SK-N-SH (cell line): ENCODE results near the gene SCAPER. TPM values are rescaled to one million over a fixed set of nuclear protein-coding genes. Genes with fewer than 3 reads are reported as not detected.

Source experiments
- CTCF ChIA-PET: fragments of 300-600, 350-600 bp; formaldehyde crosslinking; extraction: SDS; loops from one replicate; lab custom pipeline; 2021; lab: Yijun Ruan, JAX
- POLR2A ChIA-PET: fragments of 350-600 bp; sonication (Branson Sonifier 250); formaldehyde crosslinking; extraction: SDS; loops from one replicate; lab custom pipeline; 2020; ENCODE audit warnings: antibody characterized with exemption, inconsistent platforms; lab: Yijun Ruan, JAX
- DNase-seq: peaks from one replicate; pipeline ENCODE4 v3.0.0; 2012
- H2AFZ ChIP-seq: fragments of 200-600 bp; sonication (generic); 2 replicates; pipeline ENCODE4 v1.8.1; 2016; ENCODE audit warnings: antibody characterized with exemption, mild to moderate bottlenecking, low read depth
- H3F3A ChIP-seq: fragments of 200-600 bp; sonication (generic); replicated peaks from 2 replicates; pipeline ENCODE3; 2016; ENCODE audit warnings: antibody characterized with exemption, mild to moderate bottlenecking; ENCODE audit not compliant: insufficient read depth
- H3K27ac ChIP-seq, 2 experiments: fragments of 200-500 bp in 1 of 2; fragments of 200-600 bp in 1 of 2; sonication (Bioruptor generic) in 1 of 2; sonication (generic), shearing (Covaris generic) in 1 of 2; 2 replicates each; pipeline versions ENCODE4 v1.5.1 to v1.6.1; 2014 to 2016; ENCODE audit warnings: low read depth in 2 of 2, inconsistent platforms in 1 of 2, low read length in 1 of 2, mild to moderate bottlenecking in 1 of 2, mixed read lengths in 1 of 2
- H3K27me3 ChIP-seq: fragments of 200-600 bp; sonication (generic), shearing (Covaris generic); 2 replicates; pipeline ENCODE4 v1.6.1; 2016; ENCODE audit warnings: mixed run types; ENCODE audit not compliant: insufficient read depth
- H3K36me3 ChIP-seq, 2 experiments: fragments of 200-500 bp in 1 of 2; fragments of 200-600 bp in 1 of 2; sonication (Bioruptor generic) in 1 of 2; sonication (generic) in 1 of 2; replicated peaks in 1 of 2; 2 replicates each; pipeline versions ENCODE3 to v1.5.1; 2014 to 2016; ENCODE audit warnings: low read length in 1 of 2, mild to moderate bottlenecking in 1 of 2; ENCODE audit not compliant: insufficient read depth in 2 of 2, control insufficient read depth in 1 of 2
- H3K4me1 ChIP-seq, 2 experiments: fragments of 200-500 bp in 1 of 2; fragments of 200-600 bp in 1 of 2; sonication (Bioruptor generic) in 1 of 2; sonication (generic), shearing (Covaris generic) in 1 of 2; 2 replicates each; pipeline versions ENCODE4 v1.5.1 to v1.6.1; 2014 to 2016; ENCODE audit warnings: low read depth in 1 of 2, low read length in 1 of 2, mixed run types in 1 of 2; ENCODE audit not compliant: insufficient read depth in 2 of 2, control insufficient read depth in 1 of 2
- H3K4me2 ChIP-seq: fragments of 200-600 bp; sonication (generic), shearing (Covaris generic); 2 replicates; pipeline ENCODE4 v1.6.1; 2017; ENCODE audit warnings: mixed run types
- H3K4me3 ChIP-seq, 2 experiments: fragments of 200-500 bp in 1 of 2; fragments of 200-600 bp in 1 of 2; sonication (Bioruptor generic) in 1 of 2; sonication (generic), shearing (Covaris generic) in 1 of 2; 2 replicates each; pipeline versions ENCODE4 v1.5.1 to v1.8.1; 2014 to 2016; ENCODE audit warnings: low read depth in 2 of 2, inconsistent platforms in 1 of 2, low read length in 1 of 2, mild to moderate bottlenecking in 1 of 2, mixed read lengths in 1 of 2, moderate library complexity in 1 of 2
- H3K79me2 ChIP-seq: fragments of 200-600 bp; sonication (generic); 2 replicates; pipeline ENCODE4 v1.8.1; 2017; ENCODE audit warnings: mild to moderate bottlenecking; ENCODE audit not compliant: insufficient read depth
- H3K9ac ChIP-seq: fragments of 200-600 bp; sonication (generic); 2 replicates; pipeline ENCODE4 v1.6.1; 2017; ENCODE audit warnings: mixed run types
- H3K9me2 ChIP-seq: fragments of 200-600 bp; sonication (generic); 2 replicates; pipeline ENCODE4 v1.6.1; 2017; ENCODE audit warnings: mixed run types
- H3K9me3 ChIP-seq: fragments of 200-600 bp; sonication (generic); 2 replicates; pipeline ENCODE4 v1.6.1; 2017; ENCODE audit warnings: mixed run types, mild to moderate bottlenecking, moderate library complexity
- H4K20me1 ChIP-seq: fragments of 200-600 bp; sonication (generic); 2 replicates; pipeline ENCODE4 v1.6.1; 2017; ENCODE audit warnings: mild to moderate bottlenecking, mixed run types; ENCODE audit not compliant: insufficient read depth
- CTCF ChIP-seq: fragments of 200-600 bp; sonication (generic); IDR thresholded peaks from 2 replicates; pipeline ENCODE4 v1.6.1; 2017; ENCODE audit warnings: antibody characterized with exemption, mild to moderate bottlenecking, moderate library complexity
- ELF1 ChIP-seq: IDR thresholded peaks from 2 replicates; pipeline ENCODE4 v1.4.0; 2012
- EP300 ChIP-seq, 2 experiments: IDR thresholded peaks; 2 replicates each; pipeline versions ENCODE4 v1.4.0 to v1.6.1; 2012; ENCODE audit warnings: borderline replicate concordance in 1 of 2, low read depth in 1 of 2, low read length in 1 of 2
- EZH2phosphoT487 ChIP-seq: fragments of 200-600 bp; sonication (generic); IDR thresholded peaks from 2 replicates; pipeline ENCODE4 v1.6.1; 2017; ENCODE audit warnings: low read depth, mixed run types, mild to moderate bottlenecking, antibody characterized with exemption, moderate library complexity, borderline replicate concordance
- FOSL2 ChIP-seq: IDR thresholded peaks from 2 replicates; pipeline ENCODE4 v1.4.0; 2012; ENCODE audit warnings: low read depth, mild to moderate bottlenecking, moderate library complexity, borderline replicate concordance
- FOXM1 ChIP-seq: IDR thresholded peaks from 2 replicates; pipeline ENCODE4 v1.4.0; 2012; ENCODE audit warnings: low read depth, mild to moderate bottlenecking
- GABPA ChIP-seq: IDR thresholded peaks from 2 replicates; pipeline ENCODE4 v1.4.0; 2012; ENCODE audit warnings: low read depth, mild to moderate bottlenecking
- GATA2 ChIP-seq: sonication (generic); formaldehyde crosslinking; IDR thresholded peaks from 2 replicates; pipeline ENCODE4 v1.5.0; 2020; ENCODE audit warnings: mild to moderate bottlenecking, missing genetic modification reagents
- IRF3 ChIP-seq: fragments of 150-350 bp; IDR thresholded peaks from 2 replicates; pipeline ENCODE4 v1.6.1; 2016; ENCODE audit warnings: mild to moderate bottlenecking, low read depth, low read length
- JUND ChIP-seq: IDR thresholded peaks from 2 replicates; pipeline ENCODE4 v1.4.0; 2012
- MAX ChIP-seq: IDR thresholded peaks from 2 replicates; pipeline ENCODE4 v1.4.0; 2012; ENCODE audit warnings: low read depth
- MEF2A ChIP-seq: IDR thresholded peaks from 2 replicates; pipeline ENCODE4 v1.4.0; 2012; ENCODE audit warnings: low read depth, borderline replicate concordance
- MXI1 ChIP-seq: IDR thresholded peaks from 2 replicates; pipeline ENCODE4 v1.6.1; 2012; ENCODE audit warnings: mild to moderate bottlenecking, low read depth, low read length, improper control_type of control experiment
- NFIC ChIP-seq: IDR thresholded peaks from 2 replicates; pipeline ENCODE4 v1.4.0; 2012; ENCODE audit warnings: borderline replicate concordance
- PBX3 ChIP-seq: IDR thresholded peaks from 2 replicates; pipeline ENCODE4; 2012
- RAD21 ChIP-seq: IDR thresholded peaks from 2 replicates; pipeline ENCODE4 v1.6.1; 2012; ENCODE audit warnings: mild to moderate bottlenecking, low read length
- RFX5 ChIP-seq: IDR thresholded peaks from 2 replicates; pipeline ENCODE4 v1.6.1; 2012; ENCODE audit warnings: mild to moderate bottlenecking, improper control_type of control experiment, low read length
- RXRA ChIP-seq: IDR thresholded peaks from 2 replicates; pipeline ENCODE4 v1.4.0; 2012; ENCODE audit warnings: low read depth, mild to moderate bottlenecking, borderline replicate concordance
- SIN3A ChIP-seq: IDR thresholded peaks from 2 replicates; pipeline ENCODE4 v1.6.1; 2012; ENCODE audit warnings: low read depth, mild to moderate bottlenecking, low read length, moderate library complexity, borderline replicate concordance
- SMC3 ChIP-seq: IDR thresholded peaks from 2 replicates; pipeline ENCODE4 v1.6.1; 2012; ENCODE audit warnings: low read depth, low read length, improper control_type of control experiment
- TCF12 ChIP-seq: IDR thresholded peaks from 2 replicates; pipeline ENCODE4 v1.4.0; 2012
- TEAD4 ChIP-seq: IDR thresholded peaks from 2 replicates; pipeline ENCODE4 v1.4.0; 2012; ENCODE audit warnings: mild to moderate bottlenecking, borderline replicate concordance; ENCODE audit not compliant: insufficient read depth
- WGBS: methylation state at CpG from one replicate; pipeline ENCODE4 v1.1.6; 2017; ENCODE audit warnings: low lambda C conversion rate; 5-methylcytosine and 5-hydroxymethylcytosine counted together
- polyA plus RNA-seq, 3 experiments: library from polyadenylated mRNA; depleted of rRNA; stranded (reverse); fragments of >200 nt; gene quantifications; 2 replicates each; pipeline ENCODE4 v1.2.3, GENCODE V29; 2012

The SCAPER gene
- polyA plus RNA-seq, 1 of the 3 experiments (the other 2 are of a cell fraction): 1.8 TPM

- Histone ChIP-seq H3F3A (no peaks in the 10 kb centered on the region), H2AFZ (no peak overlapping the region), H3K9me3 (no peaks in the 10 kb centered on the region), H3K36me3 (peaks cover 0 to 2% of the 10 kb centered on the region in 2 experiments), H3K27me3 (no peaks in the 10 kb centered on the region), H4K20me1 (no peaks in the 10 kb centered on the region), H3K9ac (no peak overlapping the region), H3K27ac (no peak overlapping the region), H3K4me2 (no peak overlapping the region), H3K4me3 (no peak overlapping the region), H3K4me1 (no peaks in the 10 kb centered on the region; a peak in 2 of 4 replicates), H3K79me2 (no peaks in the 10 kb centered on the region), H3K9me2 (0 out of 2 replicates have a peak, but pooled peaks cover 2% of the 10 kb centered on the region)
- CTCF ChIA-PET: interaction anchor here (1.5 kb wide), 1 partner anchor 724 kb away, joined by 5 read pairs; no protein-coding TSS in a partner anchor
- no peak for TF ChIP-seq MXI1
- no peak for TF ChIP-seq MEF2A
- TF ChIP-seq SMC3: no peak
- no peak for TF ChIP-seq RXRA
- TF ChIP-seq TCF12: no peak
- TF ChIP-seq FOSL2: no peak
- TF ChIP-seq EZH2phosphoT487: no peak
- TF ChIP-seq NFIC: no peak
- no peak for TF ChIP-seq GATA2
- TF ChIP-seq FOXM1: no peak
- TF ChIP-seq MAX: no peak
- TF ChIP-seq IRF3: no peak
- no peak for TF ChIP-seq GABPA
- no peak for TF ChIP-seq RFX5
- TF ChIP-seq JUND: no peak
- no peak for TF ChIP-seq EP300 (IDR thresholded peaks at IDR 0.05; ENCODE audit: borderline replicate concordance in 1 of 2, low read depth in 1 of 2, low read length in 1 of 2)
- WGBS: 91% methylated on average over 2 of the region's 2 CpGs
- POLR2A ChIA-PET: no interaction called here
- DNase-seq: no peak
Observed at GRCh38 chr15:76863693-76864092, 41.4 kb downstream of the SCAPER start.

- POLR2A ChIA-PET: no interaction called here
- TF ChIP-seq MEF2A: no peak
- no peak for TF ChIP-seq SIN3A
- TF ChIP-seq PBX3: no peak
- TF ChIP-seq SMC3: no peak
- no peak for TF ChIP-seq ELF1
- TF ChIP-seq RFX5: no peak
- no peak for TF ChIP-seq TCF12
- TF ChIP-seq EZH2phosphoT487: no peak
- no peak for TF ChIP-seq CTCF
- TF ChIP-seq RAD21: no peak
- no peak for TF ChIP-seq TEAD4
- no peak for TF ChIP-seq IRF3
- TF ChIP-seq MXI1: no peak
Observed at GRCh38 chr15:76863123-76863522, 42.0 kb downstream of the SCAPER start.

More at GRCh38 chr15:76863123-76863522, 42.0 kb downstream of the SCAPER start:
- no peaks in the 10 kb centered on the region for H4K20me1 ChIP-seq
- peaks cover 3% of the 10 kb centered on the region for H3F3A ChIP-seq
- 90% methylated on average over 4 of the region's 4 CpGs for WGBS
- no peak overlapping the region for H3K4me2 ChIP-seq
- peaks cover 0 to 5% of the 10 kb centered on the region in 2 experiments for H3K36me3 ChIP-seq
- DNase-seq: no peak
- H3K9me2 ChIP-seq: 0 out of 2 replicates have a peak, but pooled peaks cover 2% of the 10 kb centered on the region
- no peaks in the 10 kb centered on the region for H3K9me3 ChIP-seq
- no peaks in the 10 kb centered on the region for H3K27me3 ChIP-seq
- no peak overlapping the region for H3K4me3 ChIP-seq
- H3K9ac ChIP-seq: no peak overlapping the region
- no peak overlapping the region for H2AFZ ChIP-seq
- CTCF ChIA-PET: interaction anchor here (0.6 to 1.5 kb wide), 2 partner anchors 148 to 723 kb away, joined by 3 to 5 read pairs; no protein-coding TSS in a partner anchor
- H3K27ac ChIP-seq: no peak overlapping the region
- no peaks in the 10 kb centered on the region for H3K79me2 ChIP-seq
- no peaks in the 10 kb centered on the region; a peak in 2 of 4 replicates for H3K4me1 ChIP-seq
